IPS-20b (cell line): ENCODE results near the gene MOV10.

Source experiments
- H3K27ac ChIP-seq: one replicate; pipeline ENCODE4 v1.5.1; 2013; ENCODE audit warnings: low read length
- H3K27me3 ChIP-seq: 2 replicates; pipeline ENCODE4 v1.6.1; 2013; ENCODE audit warnings: mild to moderate bottlenecking, low read length, inconsistent platforms; ENCODE audit not compliant: insufficient read depth
- H3K36me3 ChIP-seq: 2 replicates; pipeline ENCODE4 v1.6.1; 2013; ENCODE audit warnings: low read depth, mild to moderate bottlenecking, inconsistent platforms, low read length, moderate library complexity; ENCODE audit not compliant: insufficient read depth
- H3K4me1 ChIP-seq: 2 replicates; pipeline ENCODE4 v1.6.1; 2013; ENCODE audit warnings: mild to moderate bottlenecking, control low read depth, inconsistent platforms, low read length, moderate library complexity; ENCODE audit not compliant: insufficient read depth
- H3K4me3 ChIP-seq: 2 replicates; pipeline ENCODE4 v1.5.1; 2013; ENCODE audit warnings: mild to moderate bottlenecking, low read length, inconsistent platforms
- H3K9ac ChIP-seq: 2 replicates; pipeline ENCODE4 v1.6.1; 2013; ENCODE audit warnings: low read depth, mild to moderate bottlenecking, inconsistent platforms, low read length, moderate library complexity
- H3K9me3 ChIP-seq: 2 replicates; pipeline ENCODE4 v1.6.1; 2013; ENCODE audit warnings: mild to moderate bottlenecking, low read depth, low read length, inconsistent platforms; ENCODE audit not compliant: insufficient read depth

Gene MOV10

GRCh38 chr1:112674440-112674985, at the start of gene MOV10:
MOV10 (plus strand) TSS chr1:112674659; CDS start chr1:112674913, 254 bp downstream.
- peaks cover 18% of the 10 kb centered on the region for H3K36me3 ChIP-seq
- peak within 1 kb of the TSS; percentile 85 for H3K4me3 ChIP-seq
- peaks cover 14% of the 10 kb centered on the region for H3K27me3 ChIP-seq
- H3K9me3 ChIP-seq = no peaks in the 10 kb centered on the region
- peak within 1 kb of the TSS; percentile 60 for H3K27ac ChIP-seq
- H3K9ac ChIP-seq = peak within 1 kb of the TSS; percentile 86
- H3K4me1 ChIP-seq = peaks cover 34% of the 10 kb centered on the region

- no peaks in the 10 kb centered on the region for H3K27me3 ChIP-seq
- peaks cover 3% of the 10 kb centered on the region for H3K4me1 ChIP-seq
- peaks cover 22% of the 10 kb centered on the region; the same call in 1 of the 2 replicates for H3K36me3 ChIP-seq
- no peak overlapping the region for H3K9ac ChIP-seq
- H3K9me3 ChIP-seq = no peaks in the 10 kb centered on the region
- H3K4me3 ChIP-seq = no peak overlapping the region
- H3K27ac ChIP-seq = no peak overlapping the region
Measured at GRCh38 chr1:112625696-112626095, 48.8 kb upstream of the MOV10 start.

- Histone ChIP-seq H3K9me3 (no peaks in the 10 kb centered on the region), H3K4me1 (peaks cover 2% of the 10 kb centered on the region; the same call in 1 of the 2 replicates), H3K9ac (no peak overlapping the region), H3K4me3 (no peak overlapping the region), H3K27ac (no peak overlapping the region), H3K27me3 (no peaks in the 10 kb centered on the region), H3K36me3 (peaks cover 27% of the 10 kb centered on the region; the same call in 1 of the 2 replicates)
Measured at GRCh38 chr1:112626193-112626592, 48.3 kb upstream of the MOV10 start.

- Histone ChIP-seq H3K4me3 (no peak overlapping the region), H3K4me1 (no peaks in the 10 kb centered on the region), H3K9ac (no peak overlapping the region), H3K36me3 (peaks cover 31% of the 10 kb centered on the region; the same call in 1 of the 2 replicates), H3K9me3 (no peaks in the 10 kb centered on the region), H3K27me3 (no peaks in the 10 kb centered on the region), H3K27ac (no peak overlapping the region)
Measured at GRCh38 chr1:112626887-112627286, 47.6 kb upstream of the MOV10 start.

- Histone ChIP-seq H3K4me3 (no peak overlapping the region), H3K9me3 (no peaks in the 10 kb centered on the region), H3K4me1 (no peaks in the 10 kb centered on the region), H3K36me3 (peaks cover 31% of the 10 kb centered on the region; the same call in 1 of the 2 replicates), H3K27ac (no peak overlapping the region), H3K27me3 (no peaks in the 10 kb centered on the region), H3K9ac (no peak overlapping the region)
Measured at GRCh38 chr1:112628516-112628915, 45.9 kb upstream of the MOV10 start.

GRCh38 chr1:112629256-112629655, 45.2 kb upstream of the MOV10 start:
- no peak overlapping the region for H3K9ac ChIP-seq
- no peak overlapping the region for H3K27ac ChIP-seq
- no peaks in the 10 kb centered on the region for H3K4me1 ChIP-seq
- H3K27me3 ChIP-seq = no peaks in the 10 kb centered on the region
- H3K9me3 ChIP-seq = no peaks in the 10 kb centered on the region
- peaks cover 31% of the 10 kb centered on the region; the same call in 1 of the 2 replicates for H3K36me3 ChIP-seq
- no peak overlapping the region for H3K4me3 ChIP-seq

- H3K9ac ChIP-seq = no peak overlapping the region
- peaks cover 17% of the 10 kb centered on the region for H3K36me3 ChIP-seq
- H3K27me3 ChIP-seq = no peaks in the 10 kb centered on the region
- H3K9me3 ChIP-seq = no peaks in the 10 kb centered on the region
- H3K4me3 ChIP-seq = no peak overlapping the region
- H3K27ac ChIP-seq = no peak overlapping the region
- H3K4me1 ChIP-seq = no peaks in the 10 kb centered on the region
Measured at GRCh38 chr1:112633628-112634027, 40.8 kb upstream of the MOV10 start.

GRCh38 chr1:112634367-112634766, 40.1 kb upstream of the MOV10 start:
- Histone ChIP-seq H3K9me3 (peaks cover 4% of the 10 kb centered on the region; the same call in 1 of the 2 replicates), H3K4me3 (no peak overlapping the region), H3K9ac (no peak overlapping the region), H3K4me1 (no peaks in the 10 kb centered on the region), H3K36me3 (peaks cover 17% of the 10 kb centered on the region), H3K27ac (no peak overlapping the region), H3K27me3 (no peaks in the 10 kb centered on the region)

- Histone ChIP-seq H3K4me3 (no peak overlapping the region), H3K9ac (no peak overlapping the region), H3K36me3 (peaks cover 9% of the 10 kb centered on the region), H3K27me3 (no peaks in the 10 kb centered on the region), H3K4me1 (no peaks in the 10 kb centered on the region), H3K9me3 (peaks cover 6% of the 10 kb centered on the region; the same call in 1 of the 2 replicates), H3K27ac (no peak overlapping the region)
Measured at GRCh38 chr1:112636056-112636455, 38.4 kb upstream of the MOV10 start.

GRCh38 chr1:112636597-112637253, 37.7 kb upstream of the MOV10 start:
- H3K4me3 ChIP-seq = no peak overlapping the region
- H3K27ac ChIP-seq = no peak overlapping the region
- H3K4me1 ChIP-seq = no peaks in the 10 kb centered on the region
- no peaks in the 10 kb centered on the region for H3K27me3 ChIP-seq
- H3K36me3 ChIP-seq = peaks cover 4% of the 10 kb centered on the region
- no peak overlapping the region for H3K9ac ChIP-seq
- H3K9me3 ChIP-seq = peaks cover 6% of the 10 kb centered on the region; the same call in 1 of the 2 replicates

- no peak overlapping the region for H3K27ac ChIP-seq
- H3K4me3 ChIP-seq = no peak overlapping the region
- no peaks in the 10 kb centered on the region for H3K4me1 ChIP-seq
- no peak overlapping the region for H3K9ac ChIP-seq
- H3K27me3 ChIP-seq = no peaks in the 10 kb centered on the region
- H3K9me3 ChIP-seq = peaks cover 6% of the 10 kb centered on the region; the same call in 1 of the 2 replicates
- peaks cover 4% of the 10 kb centered on the region for H3K36me3 ChIP-seq
Measured at GRCh38 chr1:112637254-112638109, 37.0 kb upstream of the MOV10 start.
